ENCODE data around the gene PCGF2. TPM values are rescaled to one million over a fixed set of nuclear protein-coding genes. Genes with fewer than 3 reads are reported as not detected.

The PCGF2 gene
- total and polyA plus RNA-seq, 3 experiments from 2014 or later = 0.09 to 0.89 (median 0.72) TPM

- Mint-ChIP-seq H3K4me3 (no peak overlapping the region), H3K27ac (peak overlapping the region in 1 of 8 donors; percentile 64), H3K4me1 (peaks cover 29 to 42% (median 39%) of the 10 kb centered on the region in 3 donors), H3K27me3 (no peaks in the 10 kb centered on the region), H3K9me3 (no peaks in the 10 kb centered on the region), H3K36me3 (peaks cover 2 to 77% (median 7%) of the 10 kb centered on the region in 3 donors)
- ChIA-PET CTCF (interaction anchor here (1.3 kb wide), 1 partner anchor 16 kb away, joined by 3 read pairs; no protein-coding TSS in a partner anchor), POLR2A (interaction anchor here (1.1 to 1.5 kb wide), 2 partner anchors 9 to 13 kb away, joined by 5 to 8 read pairs; no protein-coding TSS in a partner anchor)
- H3K36me3 ChIP-seq (ENCODE audit: insufficient read depth, low read length) = peaks cover 45% of the 10 kb centered on the region
- DNase-seq = no peak
- no peak overlapping the region for H3K27ac ChIP-seq (ENCODE audit: low read depth, low read length)
- no peaks in the 10 kb centered on the region for H3K9me3 ChIP-seq (ENCODE audit: low read length)
- H3K4me1 ChIP-seq (ENCODE audit: insufficient read depth, low read length) = peaks cover 20% of the 10 kb centered on the region
- no peaks in the 10 kb centered on the region for H3K27me3 ChIP-seq (ENCODE audit: insufficient read depth, low read length, poor library complexity, severe bottlenecking)
- no peak overlapping the region for H3K4me3 ChIP-seq (ENCODE audit: low read length)
Observed at GRCh38 chr17:38719943-38720641, 28.0 kb downstream of the PCGF2 start.

GRCh38 chr17:38719289-38719942 lies 28.7 kb downstream of the PCGF2 start:
- Mint-ChIP-seq H3K27me3 (no peaks in the 10 kb centered on the region), H3K4me1 (peaks cover 24 to 40% (median 34%) of the 10 kb centered on the region in 3 donors), H3K9me3 (no peaks in the 10 kb centered on the region), H3K36me3 (peaks cover 2 to 79% (median 7%) of the 10 kb centered on the region in 3 donors), H3K27ac (peak overlapping the region in 5 of 8 donors; percentile 63 to 86 (median 78)), H3K4me3 (no peak overlapping the region)
- no peak for DNase-seq
- H3K27me3 ChIP-seq (ENCODE audit: insufficient read depth, low read length, poor library complexity, severe bottlenecking) = no peaks in the 10 kb centered on the region
- peaks cover 48% of the 10 kb centered on the region for H3K36me3 ChIP-seq (ENCODE audit: insufficient read depth, low read length)
- no peak overlapping the region for H3K27ac ChIP-seq (ENCODE audit: low read depth, low read length)
- H3K4me3 ChIP-seq (ENCODE audit: low read length) = no peak overlapping the region
- POLR2A ChIA-PET = interaction anchor here (1.0 to 1.5 kb wide), 4 partner anchors 9 to 15 kb away, joined by 3 to 8 read pairs (median 6); partner anchors contain the start of gene MLLT6
- peaks cover 13% of the 10 kb centered on the region for H3K4me1 ChIP-seq (ENCODE audit: insufficient read depth, low read length)
- CTCF ChIA-PET = interaction anchor here (1.2 to 1.3 kb wide), 2 partner anchors 9 to 16 kb away, joined by 3 to 5 read pairs; no protein-coding TSS in a partner anchor
- no peaks in the 10 kb centered on the region for H3K9me3 ChIP-seq (ENCODE audit: low read length)

- POLR2A ChIA-PET = interaction anchor here (0.6 to 0.8 kb wide), 2 partner anchors 10 kb away, joined by 3 to 6 read pairs; no protein-coding TSS in a partner anchor
- peaks cover 14 to 24% (median 20%) of the 10 kb centered on the region in 3 donors for H3K4me1 Mint-ChIP-seq
Observed at GRCh38 chr17:38717139-38717745, 30.9 kb downstream of the PCGF2 start.

GRCh38 chr17:38716368-38717005 lies 31.6 kb downstream of the PCGF2 start:
- POLR2A ChIA-PET = interaction anchor here (0.6 to 0.9 kb wide), 4 partner anchors 10 to 12 kb away, joined by 3 to 6 read pairs (median 3); partner anchors contain the start of gene MLLT6
- CTCF ChIA-PET = interaction anchor here (1.1 to 1.2 kb wide), 2 partner anchors 9 to 18 kb away, joined by 3 read pairs; no protein-coding TSS in a partner anchor
- no peaks in the 10 kb centered on the region for H3K9me3 Mint-ChIP-seq
- peaks cover 16 to 24% (median 20%) of the 10 kb centered on the region in 3 donors for H3K4me1 Mint-ChIP-seq
- peaks cover 75% of the 10 kb centered on the region for H3K36me3 ChIP-seq (ENCODE audit: insufficient read depth, low read length)
- no peak overlapping the region for H3K4me3 ChIP-seq (ENCODE audit: low read length)
- H3K27ac ChIP-seq (ENCODE audit: low read depth, low read length) = no peak overlapping the region
- H3K27ac Mint-ChIP-seq = peak overlapping the region in 2 of 8 donors; percentile 37 to 90
- H3K9me3 ChIP-seq (ENCODE audit: low read length) = no peaks in the 10 kb centered on the region
- H3K36me3 Mint-ChIP-seq = peaks cover 2 to 88% (median 7%) of the 10 kb centered on the region in 3 donors
- H3K27me3 ChIP-seq (ENCODE audit: insufficient read depth, low read length, poor library complexity, severe bottlenecking) = no peaks in the 10 kb centered on the region
- H3K4me3 Mint-ChIP-seq = no peak overlapping the region
- H3K4me1 ChIP-seq (ENCODE audit: insufficient read depth, low read length) = peaks cover 10% of the 10 kb centered on the region
- no peaks in the 10 kb centered on the region for H3K27me3 Mint-ChIP-seq
- DNase-seq = no peak

More at GRCh38 chr17:38717139-38717745, 30.9 kb downstream of the PCGF2 start:
- Mint-ChIP-seq H3K9me3 (no peaks in the 10 kb centered on the region), H3K27ac (peak overlapping the region in 2 of 8 donors; percentile 37 to 58), H3K36me3 (peaks cover 2 to 84% (median 7%) of the 10 kb centered on the region in 3 donors), H3K27me3 (no peaks in the 10 kb centered on the region), H3K4me3 (no peak overlapping the region)
- peaks cover 69% of the 10 kb centered on the region for H3K36me3 ChIP-seq (ENCODE audit: insufficient read depth, low read length)
- no peak overlapping the region for H3K27ac ChIP-seq (ENCODE audit: low read depth, low read length)
- no peak overlapping the region for H3K4me3 ChIP-seq (ENCODE audit: low read length)
- H3K27me3 ChIP-seq (ENCODE audit: insufficient read depth, low read length, poor library complexity, severe bottlenecking) = no peaks in the 10 kb centered on the region
- CTCF ChIA-PET = interaction anchor here (1.0 kb wide), 1 partner anchor 26 kb away, joined by 3 read pairs; no protein-coding TSS in a partner anchor
- peaks cover 10% of the 10 kb centered on the region for H3K4me1 ChIP-seq (ENCODE audit: insufficient read depth, low read length)
- DNase-seq = no peak
- H3K9me3 ChIP-seq (ENCODE audit: low read length) = no peaks in the 10 kb centered on the region

- POLR2A ChIA-PET = interaction anchor here (0.8 to 1.0 kb wide), 2 partner anchors 10 to 12 kb away, joined by 3 read pairs; partner anchors contain the start of gene MLLT6
- Histone ChIP-seq H3K9me3 (ENCODE audit: low read length) (no peaks in the 10 kb centered on the region), H3K36me3 (ENCODE audit: insufficient read depth, low read length) (peaks cover 81% of the 10 kb centered on the region), H3K27ac (ENCODE audit: low read depth, low read length) (no peak overlapping the region), H3K4me1 (ENCODE audit: insufficient read depth, low read length) (peaks cover 18% of the 10 kb centered on the region), H3K4me3 (ENCODE audit: low read length) (no peak overlapping the region), H3K27me3 (ENCODE audit: insufficient read depth, low read length, poor library complexity, severe bottlenecking) (no peaks in the 10 kb centered on the region)
- peaks cover 15 to 29% (median 15%) of the 10 kb centered on the region in 3 donors for H3K4me1 Mint-ChIP-seq
- no peaks in the 10 kb centered on the region for H3K27me3 Mint-ChIP-seq
- no peak overlapping the region for H3K4me3 Mint-ChIP-seq
- DNase-seq = no peak
- H3K36me3 Mint-ChIP-seq = peaks cover 3 to 88% (median 7%) of the 10 kb centered on the region in 3 donors
- CTCF ChIA-PET = interaction anchor here (1.1 to 1.2 kb wide), 2 partner anchors 8 to 20 kb away, joined by 3 read pairs; no protein-coding TSS in a partner anchor
- H3K27ac Mint-ChIP-seq = peak overlapping the region; percentile 24 to 91 (median 70)
- H3K9me3 Mint-ChIP-seq = no peaks in the 10 kb centered on the region
Observed at GRCh38 chr17:38715216-38715943, 32.8 kb downstream of the PCGF2 start.

- no peak for DNase-seq
- H3K4me1 ChIP-seq (ENCODE audit: insufficient read depth, low read length) = peaks cover 28% of the 10 kb centered on the region
- no peaks in the 10 kb centered on the region for H3K27me3 ChIP-seq (ENCODE audit: insufficient read depth, low read length, poor library complexity, severe bottlenecking)
- Mint-ChIP-seq H3K36me3 (peaks cover under 1 to 94% (median 10%) of the 10 kb centered on the region in 3 donors), H3K9me3 (no peaks in the 10 kb centered on the region), H3K4me1 (peaks cover 23 to 39% (median 24%) of the 10 kb centered on the region in 3 donors), H3K27me3 (no peaks in the 10 kb centered on the region), H3K27ac (peak overlapping the region in 2 of 8 donors; percentile 14 to 46), H3K4me3 (no peak overlapping the region)
- CTCF ChIA-PET = no interaction called here
- no peak overlapping the region for H3K4me3 ChIP-seq (ENCODE audit: low read length)
- no peak overlapping the region for H3K27ac ChIP-seq (ENCODE audit: low read depth, low read length)
- H3K9me3 ChIP-seq (ENCODE audit: low read length) = no peaks in the 10 kb centered on the region
- peaks cover 91% of the 10 kb centered on the region for H3K36me3 ChIP-seq (ENCODE audit: insufficient read depth, low read length)
- POLR2A ChIA-PET = no interaction called here
Observed at GRCh38 chr17:38713456-38714075, 34.6 kb downstream of the PCGF2 start.
